ENCODE results near the gene CHD6. TPM values are rescaled to one million over a fixed set of nuclear protein-coding genes. Genes with fewer than 3 reads are reported as not detected.
A peak's percentile ranks its signal among the peaks of the same experiment; 100 is the strongest.

Gene CHD6
- total and polyA plus RNA-seq, 4 donors = 3.3 to 23.4 (median 18.2) TPM

GRCh38 chr20:41508335-41508734, 109.8 kb downstream of the CHD6 start:
- H3K27ac ChIP-seq (ENCODE audit: low read depth in 1 of 2, low read length in 2 of 2) = no peak overlapping the region
- H3K27me3 ChIP-seq (ENCODE audit: control insufficient read depth in 4 of 4, insufficient read depth in 4 of 4, low read length in 3 of 4) = no peaks in the 10 kb centered on the region
- H3K9me3 ChIP-seq (ENCODE audit: control insufficient read depth in 4 of 4, low read length in 3 of 4) = peaks cover 0 to 3% (median 0%) of the 10 kb centered on the region in 4 donors
- H3K36me3 ChIP-seq (ENCODE audit: control insufficient read depth in 4 of 4, insufficient read depth in 3 of 4, low read depth in 1 of 4, low read length in 3 of 4) = peaks cover 0 to 2% (median 0%) of the 10 kb centered on the region in 4 donors
- 61% methylated on average over 6 of the region's 6 CpGs for WGBS
- H3K4me3 ChIP-seq (ENCODE audit: low read depth in 1 of 3, low read length in 3 of 3) = no peak overlapping the region
- H3K9ac ChIP-seq (ENCODE audit: low read depth in 1 of 2, low read length in 2 of 2) = no peak overlapping the region
- TF ChIP-seq NR2F2 (IDR thresholded peaks at IDR 0.05) (no peak), RAD21 (IDR thresholded peaks at IDR 0.05) (peak; percentile 4 to 9), HNF4G (IDR thresholded peaks at IDR 0.05) (no peak), ATF3 (IDR thresholded peaks at IDR 0.05) (no peak)
- H3K4me1 ChIP-seq (ENCODE audit: control insufficient read depth in 4 of 4, insufficient read depth in 4 of 4, low read length in 3 of 4) = peaks cover 20 to 55% (median 42%) of the 10 kb centered on the region in 4 donors
- DNase-seq (ENCODE audit: low spot score) = no peak

GRCh38 chr20:41507851-41508250, 110.3 kb downstream of the CHD6 start:
- TF ChIP-seq SP1 (IDR thresholded peaks at IDR 0.05) = no peak
- no peak for TF ChIP-seq FOXA1 (IDR thresholded peaks at IDR 0.05)
- no peak for TF ChIP-seq HNF4A (conservative IDR thresholded peaks at IDR 0.05)
- no peak for TF ChIP-seq NR2F2 (IDR thresholded peaks at IDR 0.05)
- no peak for TF ChIP-seq ATF3 (IDR thresholded peaks at IDR 0.05)
- TF ChIP-seq ZBTB33 (IDR thresholded peaks at IDR 0.05) = no peak
- no peak for TF ChIP-seq RAD21 (IDR thresholded peaks at IDR 0.05)
- no peak for TF ChIP-seq HNF4G (IDR thresholded peaks at IDR 0.05)

GRCh38 chr20:41507436-41507835, 110.7 kb downstream of the CHD6 start:
- no peak overlapping the region for H3K9ac ChIP-seq (ENCODE audit: low read depth in 1 of 2, low read length in 2 of 2)
- H3K27ac ChIP-seq (ENCODE audit: low read depth in 1 of 2, low read length in 2 of 2) = no peak overlapping the region
- DNase-seq (ENCODE audit: low spot score) = no peak
- H3K4me1 ChIP-seq (ENCODE audit: control insufficient read depth in 4 of 4, insufficient read depth in 4 of 4, low read length in 3 of 4) = peaks cover 20 to 47% (median 39%) of the 10 kb centered on the region in 4 donors
- no peak overlapping the region for H3K4me3 ChIP-seq (ENCODE audit: low read depth in 1 of 3, low read length in 3 of 3)
- peaks cover 0 to 3% (median 0%) of the 10 kb centered on the region in 4 donors for H3K9me3 ChIP-seq (ENCODE audit: control insufficient read depth in 4 of 4, low read length in 3 of 4)
- WGBS = 88% methylated on average over 5 of the region's 5 CpGs
- no peak for TF ChIP-seq REST (IDR thresholded peaks at IDR 0.05)
- peaks cover 0 to 2% (median 0%) of the 10 kb centered on the region in 4 donors for H3K36me3 ChIP-seq (ENCODE audit: control insufficient read depth in 4 of 4, insufficient read depth in 3 of 4, low read depth in 1 of 4, low read length in 3 of 4)
- no peaks in the 10 kb centered on the region for H3K27me3 ChIP-seq (ENCODE audit: control insufficient read depth in 4 of 4, insufficient read depth in 4 of 4, low read length in 3 of 4)

More at GRCh38 chr20:41507851-41508250, 110.3 kb downstream of the CHD6 start:
- Histone ChIP-seq H3K9ac (ENCODE audit: low read depth in 1 of 2, low read length in 2 of 2) (no peak overlapping the region), H3K36me3 (ENCODE audit: control insufficient read depth in 4 of 4, insufficient read depth in 3 of 4, low read depth in 1 of 4, low read length in 3 of 4) (peaks cover 0 to 2% (median 0%) of the 10 kb centered on the region in 4 donors), H3K4me1 (ENCODE audit: control insufficient read depth in 4 of 4, insufficient read depth in 4 of 4, low read length in 3 of 4) (peaks cover 20 to 51% (median 42%) of the 10 kb centered on the region in 4 donors), H3K27ac (ENCODE audit: low read depth in 1 of 2, low read length in 2 of 2) (no peak overlapping the region), H3K9me3 (ENCODE audit: control insufficient read depth in 4 of 4, low read length in 3 of 4) (peaks cover 0 to 3% (median 0%) of the 10 kb centered on the region in 4 donors), H3K4me3 (ENCODE audit: low read depth in 1 of 3, low read length in 3 of 3) (no peak overlapping the region), H3K27me3 (ENCODE audit: control insufficient read depth in 4 of 4, insufficient read depth in 4 of 4, low read length in 3 of 4) (no peaks in the 10 kb centered on the region)
- DNase-seq (ENCODE audit: low spot score) = no peak

Measured in liver (tissue), 9 donors.